ENCODE results near the gene DNM2.
A peak's percentile ranks its signal among the peaks of the same experiment; 100 is the strongest.

- no peak for TF ChIP-seq CTCF (IDR thresholded peaks at IDR 0.05)
- TF ChIP-seq POLR2AphosphoS5 (IDR thresholded peaks at IDR 0.05): peak in 1 of 3 donors; percentile 12
- TF ChIP-seq EP300 (IDR thresholded peaks at IDR 0.05; ENCODE audit: low read depth): no peak
Observed at GRCh38 chr19:10762656-10763055, 44.8 kb downstream of the DNM2 start.
